ENCODE data around the gene MUC4.
A peak's percentile ranks its signal among the peaks of the same experiment; 100 is the strongest.

Gene MUC4

DNA sequence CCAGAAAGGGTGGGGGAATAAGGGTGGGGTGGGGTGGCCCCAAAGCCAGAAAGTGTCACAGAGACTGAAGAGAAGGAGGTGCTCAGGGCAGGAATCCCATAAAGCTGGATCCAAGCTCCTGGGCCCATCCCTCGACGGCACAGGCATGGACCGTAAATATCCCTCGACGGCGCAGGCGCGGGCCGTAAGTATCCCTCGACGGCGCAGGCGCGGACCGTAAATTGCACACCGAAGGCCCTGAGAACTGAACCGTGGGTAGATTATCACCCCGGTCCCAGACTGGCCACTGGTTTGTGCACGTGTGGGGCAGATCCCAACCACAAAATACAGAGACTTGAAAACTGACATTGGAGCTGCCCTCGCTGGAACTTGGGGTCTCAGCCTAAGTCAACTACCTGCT is 41.3 kb upstream of the MUC4 start:
- no peak for FAIRE-seq
- TF ChIP-seq POLR2AphosphoS5 (IDR thresholded peaks at IDR 0.05; ENCODE audit: low read depth, low read length) = no peak
- TF ChIP-seq POLR2A (IDR thresholded peaks at IDR 0.05; ENCODE audit: low read depth, low read length) = no peak
- no peak for TF ChIP-seq TAF1 (IDR thresholded peaks at IDR 0.05; ENCODE audit: borderline replicate concordance, low read depth, low read length)
- DNase-seq (ENCODE audit: insufficient read length) = no peak

GRCh38 chr3:195850857-195851543 is 39.3 kb upstream of the MUC4 start:
- TF ChIP-seq POLR2A (IDR thresholded peaks at IDR 0.05; ENCODE audit: low read depth, low read length) (no peak), TAF1 (IDR thresholded peaks at IDR 0.05; ENCODE audit: borderline replicate concordance, low read depth, low read length) (no peak), POLR2AphosphoS5 (IDR thresholded peaks at IDR 0.05; ENCODE audit: low read depth, low read length) (no peak)
- FAIRE-seq (peak; percentile 86), DNase-seq (ENCODE audit: insufficient read length) (peak; percentile 72)

GRCh38 chr3:195849322-195850074 is 37.8 kb upstream of the MUC4 start:
- FAIRE-seq (no peak), DNase-seq (ENCODE audit: insufficient read length) (no peak)
- TF ChIP-seq POLR2AphosphoS5 (IDR thresholded peaks at IDR 0.05; ENCODE audit: low read depth, low read length) = no peak
- TF ChIP-seq TAF1 (IDR thresholded peaks at IDR 0.05; ENCODE audit: borderline replicate concordance, low read depth, low read length) = no peak
- TF ChIP-seq POLR2A (IDR thresholded peaks at IDR 0.05; ENCODE audit: low read depth, low read length) = no peak

- TF ChIP-seq TAF1 (IDR thresholded peaks at IDR 0.05; ENCODE audit: borderline replicate concordance, low read depth, low read length) (no peak), POLR2A (IDR thresholded peaks at IDR 0.05; ENCODE audit: low read depth, low read length) (no peak), POLR2AphosphoS5 (IDR thresholded peaks at IDR 0.05; ENCODE audit: low read depth, low read length) (no peak)
- FAIRE-seq (no peak), DNase-seq (ENCODE audit: insufficient read length) (no peak)
Measured at GRCh38 chr3:195847055-195847950, 35.6 kb upstream of the MUC4 start.

GRCh38 chr3:195845483-195845882 is 33.8 kb upstream of the MUC4 start:
- no peak for TF ChIP-seq TAF1 (IDR thresholded peaks at IDR 0.05; ENCODE audit: borderline replicate concordance, low read depth, low read length)
- no peak for TF ChIP-seq POLR2A (IDR thresholded peaks at IDR 0.05; ENCODE audit: low read depth, low read length)
- TF ChIP-seq POLR2AphosphoS5 (IDR thresholded peaks at IDR 0.05; ENCODE audit: low read depth, low read length) = no peak
- FAIRE-seq (no peak), DNase-seq (ENCODE audit: insufficient read length) (no peak)

DNA sequence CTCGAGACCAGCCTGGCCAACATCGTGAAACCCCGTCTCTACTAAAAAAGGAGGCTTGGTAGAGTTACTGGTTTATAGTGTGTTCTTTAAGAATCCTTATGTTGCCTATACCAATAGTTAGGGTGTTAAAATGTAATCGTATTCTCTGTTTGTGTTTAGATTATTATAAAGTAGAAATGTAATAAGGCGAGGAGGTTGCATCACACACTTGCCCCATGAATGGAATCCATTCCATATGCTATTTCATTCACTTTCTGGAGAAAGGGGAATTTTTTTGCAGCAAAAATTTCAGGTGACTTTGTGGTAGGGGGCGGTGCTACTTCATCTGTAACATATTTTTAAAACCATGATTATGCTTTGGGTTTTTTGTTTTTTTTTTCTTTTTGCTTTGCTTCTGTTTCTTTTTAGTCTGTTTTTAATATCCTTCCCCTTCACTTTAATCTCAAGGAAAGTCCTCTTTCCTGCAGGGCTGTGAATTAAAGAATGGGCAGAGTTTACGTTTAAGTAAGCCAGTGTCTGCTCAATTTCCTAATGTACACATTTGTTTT is 33.0 kb upstream of the MUC4 start:
- FAIRE-seq (no peak), DNase-seq (ENCODE audit: insufficient read length) (no peak)
- no peak for TF ChIP-seq POLR2AphosphoS5 (IDR thresholded peaks at IDR 0.05; ENCODE audit: low read depth, low read length)
- no peak for TF ChIP-seq POLR2A (IDR thresholded peaks at IDR 0.05; ENCODE audit: low read depth, low read length)
- no peak for TF ChIP-seq TAF1 (IDR thresholded peaks at IDR 0.05; ENCODE audit: borderline replicate concordance, low read depth, low read length)

DNA sequence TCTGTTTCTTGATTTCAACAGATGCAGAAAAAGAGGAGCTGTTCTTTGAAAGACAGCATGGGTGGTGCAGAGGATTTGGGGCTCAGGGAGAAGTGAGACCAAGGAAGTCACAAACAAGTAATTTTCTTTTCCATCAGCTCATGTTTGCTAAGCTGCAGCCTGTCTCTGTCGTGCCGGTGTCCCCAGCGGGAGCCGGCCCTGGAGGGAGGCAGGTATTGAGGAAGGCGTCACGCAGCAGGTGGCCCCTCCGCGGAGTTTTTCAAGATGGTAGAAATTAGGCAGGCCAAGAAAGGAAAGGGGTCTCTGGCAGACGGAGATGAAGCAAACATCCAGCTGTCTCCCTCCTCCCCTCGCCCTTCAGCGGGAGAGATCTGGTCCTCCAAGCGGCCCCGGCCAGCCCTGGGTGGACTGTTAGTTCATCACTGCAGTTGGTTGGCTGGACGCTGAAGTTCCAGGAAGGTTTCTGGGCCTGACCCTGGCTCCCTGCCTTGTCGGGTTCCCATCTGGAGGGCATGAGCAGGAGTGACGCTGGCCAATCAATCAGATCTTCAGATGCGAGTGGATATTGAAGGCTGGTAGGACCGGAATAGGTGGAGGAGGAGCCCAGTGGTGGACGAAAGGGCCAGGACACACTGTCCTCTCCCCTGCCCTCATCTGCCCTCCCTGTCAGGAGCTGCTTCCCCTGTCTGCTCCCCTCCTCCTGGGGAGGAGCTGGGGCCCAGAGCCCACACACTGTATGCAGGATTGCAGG is 27.7 kb upstream of the MUC4 start:
- TF ChIP-seq TAF1 (IDR thresholded peaks at IDR 0.05; ENCODE audit: borderline replicate concordance, low read depth, low read length) (no peak), POLR2A (IDR thresholded peaks at IDR 0.05; ENCODE audit: low read depth, low read length) (no peak), POLR2AphosphoS5 (IDR thresholded peaks at IDR 0.05; ENCODE audit: low read depth, low read length) (no peak)
- no peak for FAIRE-seq
- DNase-seq (ENCODE audit: insufficient read length) = no peak

DNA sequence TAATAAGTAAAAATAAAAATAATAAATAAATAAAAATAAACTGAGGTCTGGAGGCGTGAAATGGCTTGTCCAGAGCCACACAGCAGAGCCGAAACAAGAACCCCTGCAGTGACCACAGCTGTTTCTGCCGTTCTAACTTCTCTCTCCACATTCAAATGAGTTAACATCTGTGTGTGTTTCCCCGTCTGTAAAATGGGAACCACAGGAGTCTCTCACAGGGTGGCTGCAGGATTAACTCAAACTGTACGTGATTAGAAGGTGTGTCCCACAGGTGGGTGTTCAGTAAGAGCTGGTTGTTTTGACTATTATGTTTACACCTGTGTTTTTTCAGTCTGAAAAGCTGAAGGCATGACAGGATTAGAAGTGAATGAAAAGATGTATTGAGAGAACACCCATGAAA is 27.0 kb upstream of the MUC4 start:
- FAIRE-seq = peak; percentile 51
- TF ChIP-seq TAF1 (IDR thresholded peaks at IDR 0.05; ENCODE audit: borderline replicate concordance, low read depth, low read length) (no peak), POLR2AphosphoS5 (IDR thresholded peaks at IDR 0.05; ENCODE audit: low read depth, low read length) (no peak), POLR2A (IDR thresholded peaks at IDR 0.05; ENCODE audit: low read depth, low read length) (no peak)
- no peak for DNase-seq (ENCODE audit: insufficient read length)

GRCh38 chr3:195836476-195837135 is 24.9 kb upstream of the MUC4 start:
- FAIRE-seq (no peak), DNase-seq (ENCODE audit: insufficient read length) (no peak)
- no peak for TF ChIP-seq TAF1 (IDR thresholded peaks at IDR 0.05; ENCODE audit: borderline replicate concordance, low read depth, low read length)

- DNase-seq (ENCODE audit: insufficient read length) = no peak
- TF ChIP-seq POLR2A (IDR thresholded peaks at IDR 0.05; ENCODE audit: low read depth, low read length) (no peak), TAF1 (IDR thresholded peaks at IDR 0.05; ENCODE audit: borderline replicate concordance, low read depth, low read length) (no peak), POLR2AphosphoS5 (IDR thresholded peaks at IDR 0.05; ENCODE audit: low read depth, low read length) (no peak)
- no peak for FAIRE-seq
Measured at GRCh38 chr3:195835791-195836190, 24.1 kb upstream of the MUC4 start.

All from GM12892 (cell line).